Body of pancreas (tissue), 4 donors: ENCODE results near the gene KLF16.

Source experiments
- POLR2A ChIP-seq, 3 donors: fragments of 450-650 bp; IDR thresholded peaks; one replicate each; pipeline ENCODE4 v1.6.1; 2016; ENCODE audit warnings: antibody characterized with exemption in 3 of 3, mild to moderate bottlenecking in 2 of 3
- TF ChIP-seq, protein P1 (sequence below), 7 experiments: fragments of 450-650 bp in 4 of 7; fragments of 200-600 bp in 3 of 7; sonication (generic) in 3 of 7; IDR thresholded peaks; one replicate each; pipeline ENCODE4 v1.5.1; 2016 to 2019; ENCODE audit warnings: antibody characterized with exemption in 7 of 7

DNA sequence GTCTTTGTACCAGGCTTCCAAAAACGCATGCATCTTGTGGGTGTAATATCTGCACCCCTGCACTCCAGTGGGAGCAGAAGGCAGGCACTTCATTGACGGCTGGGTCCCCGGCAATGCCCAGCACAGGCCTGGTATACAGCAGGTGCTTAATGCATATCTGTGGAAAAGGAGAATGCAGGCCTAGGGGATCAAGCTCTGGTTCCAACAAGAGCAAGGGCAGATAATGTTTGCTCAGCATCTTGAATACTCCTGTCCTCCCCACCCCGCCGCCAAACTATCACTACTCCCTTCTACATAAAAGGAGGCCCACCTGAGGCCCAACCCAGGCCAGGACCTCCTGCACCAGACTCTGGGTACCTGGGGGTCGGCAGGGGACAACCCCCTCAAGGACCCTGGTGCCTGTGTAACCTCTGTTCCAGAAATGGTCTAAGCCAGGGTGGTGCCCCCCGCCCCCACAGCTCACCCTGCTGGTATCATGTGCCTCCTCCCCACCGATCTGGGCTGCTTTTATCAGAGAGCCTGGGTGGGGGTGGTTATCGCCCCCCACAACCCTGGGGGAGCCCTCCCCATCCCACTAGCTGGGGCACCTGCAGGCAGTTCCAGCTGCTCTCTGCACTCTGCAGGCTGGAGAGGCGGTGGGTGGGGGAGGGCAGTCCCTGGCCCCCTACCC lies 4.8 kb downstream of the KLF16 start:
- TF ChIP-seq, protein P1, sequence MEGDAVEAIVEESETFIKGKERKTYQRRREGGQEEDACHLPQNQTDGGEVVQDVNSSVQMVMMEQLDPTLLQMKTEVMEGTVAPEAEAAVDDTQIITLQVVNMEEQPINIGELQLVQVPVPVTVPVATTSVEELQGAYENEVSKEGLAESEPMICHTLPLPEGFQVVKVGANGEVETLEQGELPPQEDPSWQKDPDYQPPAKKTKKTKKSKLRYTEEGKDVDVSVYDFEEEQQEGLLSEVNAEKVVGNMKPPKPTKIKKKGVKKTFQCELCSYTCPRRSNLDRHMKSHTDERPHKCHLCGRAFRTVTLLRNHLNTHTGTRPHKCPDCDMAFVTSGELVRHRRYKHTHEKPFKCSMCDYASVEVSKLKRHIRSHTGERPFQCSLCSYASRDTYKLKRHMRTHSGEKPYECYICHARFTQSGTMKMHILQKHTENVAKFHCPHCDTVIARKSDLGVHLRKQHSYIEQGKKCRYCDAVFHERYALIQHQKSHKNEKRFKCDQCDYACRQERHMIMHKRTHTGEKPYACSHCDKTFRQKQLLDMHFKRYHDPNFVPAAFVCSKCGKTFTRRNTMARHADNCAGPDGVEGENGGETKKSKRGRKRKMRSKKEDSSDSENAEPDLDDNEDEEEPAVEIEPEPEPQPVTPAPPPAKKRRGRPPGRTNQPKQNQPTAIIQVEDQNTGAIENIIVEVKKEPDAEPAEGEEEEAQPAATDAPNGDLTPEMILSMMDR (IDR thresholded peaks at IDR 0.05) = no peak
- TF ChIP-seq POLR2A (IDR thresholded peaks at IDR 0.05) = no peak
